H9 (cell line): Measurements from ENCODE around the gene OR10A4. TPM values are rescaled to one million over a fixed set of nuclear protein-coding genes. Genes with fewer than 3 reads are reported as not detected.

Experiments
- DNase-seq: peaks from one replicate; pipeline ENCODE4 v3.0.0-alpha.2; 2017
- H2AFZ ChIP-seq: one replicate; pipeline ENCODE4 v1.6.1; 2013; ENCODE audit warnings: mild to moderate bottlenecking, low read length, control low read depth, moderate library complexity
- H2AK5ac ChIP-seq: 2 replicates; pipeline ENCODE4 v1.6.1; 2013; ENCODE audit warnings: low read length, control low read depth, mixed read lengths; ENCODE audit not compliant: insufficient read length
- H2BK120ac ChIP-seq: one replicate; pipeline ENCODE4 v1.6.1; 2013; ENCODE audit warnings: low read depth, mild to moderate bottlenecking, low read length, control low read depth, inconsistent platforms; ENCODE audit not compliant: poor library complexity, severe bottlenecking
- H2BK12ac ChIP-seq: 2 replicates; pipeline ENCODE4 v1.6.1; 2013; ENCODE audit warnings: low read length, control low read depth, mixed read lengths, low read depth; ENCODE audit not compliant: insufficient read length
- H2BK15ac ChIP-seq: 2 replicates; pipeline ENCODE4 v1.6.1; 2013; ENCODE audit warnings: low read depth, low read length, control low read depth
- H2BK20ac ChIP-seq: one replicate; pipeline ENCODE4 v1.6.1; 2013; ENCODE audit warnings: low read depth, mild to moderate bottlenecking, low read length, control low read depth, inconsistent platforms; ENCODE audit not compliant: poor library complexity, severe bottlenecking
- H2BK5ac ChIP-seq: 2 replicates; pipeline ENCODE4 v1.6.1; 2013; ENCODE audit warnings: low read length, control low read depth, mixed read lengths; ENCODE audit not compliant: insufficient read length
- H3K14ac ChIP-seq: 2 replicates; pipeline ENCODE4 v1.6.1; 2013; ENCODE audit warnings: low read length, control low read depth; ENCODE audit not compliant: insufficient read depth
- H3K18ac ChIP-seq: 2 replicates; pipeline ENCODE4 v1.6.1; 2013; ENCODE audit warnings: low read depth, mild to moderate bottlenecking, mixed read lengths, low read length, control low read depth; ENCODE audit not compliant: insufficient read length
- H3K23ac ChIP-seq: 2 replicates; pipeline ENCODE4 v1.6.1; 2013; ENCODE audit warnings: low read length, control low read depth, mixed read lengths, low read depth; ENCODE audit not compliant: insufficient read length
- H3K23me2 ChIP-seq: 2 replicates; pipeline ENCODE4 v1.6.1; 2013; ENCODE audit warnings: low read depth, mild to moderate bottlenecking, mixed read lengths, low read length, control low read depth; ENCODE audit not compliant: insufficient read length, poor library complexity, severe bottlenecking
- H3K27ac ChIP-seq: 2 replicates; pipeline ENCODE4 v1.5.1; 2013; ENCODE audit warnings: low read length, control low read depth, mixed read lengths, low read depth; ENCODE audit not compliant: insufficient read length
- H3K27me3 ChIP-seq: 2 replicates; pipeline ENCODE4 v1.6.1; 2013; ENCODE audit warnings: low read length, control low read depth, inconsistent platforms; ENCODE audit not compliant: insufficient read depth
- H3K4ac ChIP-seq: 2 replicates; pipeline ENCODE4 v1.6.1; 2013; ENCODE audit warnings: low read depth, mild to moderate bottlenecking, control low read depth, inconsistent platforms, low read length, moderate library complexity
- H3K4me1 ChIP-seq: 2 replicates; pipeline ENCODE4 v1.6.1; 2013; ENCODE audit warnings: low read length, control low read depth, inconsistent platforms; ENCODE audit not compliant: insufficient read depth
- H3K4me2 ChIP-seq: 2 replicates; pipeline ENCODE4 v1.6.1; 2013; ENCODE audit warnings: low read length, control low read depth, mixed read lengths; ENCODE audit not compliant: insufficient read length, insufficient read depth
- H3K56ac ChIP-seq: 2 replicates; pipeline ENCODE4 v1.6.1; 2013; ENCODE audit warnings: low read depth, mild to moderate bottlenecking, mixed read lengths, low read length, control low read depth; ENCODE audit not compliant: insufficient read length
- H3K79me1 ChIP-seq: 2 replicates; pipeline ENCODE4 v1.6.1; 2013; ENCODE audit warnings: low read depth, mild to moderate bottlenecking, moderate library complexity, low read length, control low read depth, inconsistent platforms; ENCODE audit not compliant: insufficient read depth, poor library complexity, severe bottlenecking
- H3K79me2 ChIP-seq: 2 replicates; pipeline ENCODE4 v1.6.1; 2013; ENCODE audit warnings: low read length, control low read depth, inconsistent platforms; ENCODE audit not compliant: insufficient read depth
- H3K9ac ChIP-seq: 2 replicates; pipeline ENCODE4 v1.6.1; 2013; ENCODE audit warnings: low read length, control low read depth, mixed read lengths; ENCODE audit not compliant: insufficient read length; ENCODE audit errors: extremely low read depth
- H3K9me3 ChIP-seq: one replicate; pipeline ENCODE4 v1.6.1; 2013; ENCODE audit warnings: low read depth, low read length, inconsistent platforms; ENCODE audit not compliant: control insufficient read depth
- H3T11ph ChIP-seq: one replicate; pipeline ENCODE4 v1.6.1; 2013; ENCODE audit warnings: mild to moderate bottlenecking, low read length, control low read depth, inconsistent platforms
- H4K20me1 ChIP-seq: one replicate; pipeline ENCODE4 v1.6.1; 2013; ENCODE audit not compliant: control insufficient read depth, insufficient read length, insufficient read depth
- H4K5ac ChIP-seq: 2 replicates; pipeline ENCODE4 v1.6.1; 2013; ENCODE audit warnings: low read depth, mild to moderate bottlenecking, mixed read lengths, low read length, control low read depth; ENCODE audit not compliant: insufficient read length
- H4K8ac ChIP-seq: replicated peaks from 2 replicates; pipeline ENCODE4 v1.6.1; 2013; ENCODE audit warnings: low read length, control low read depth, mixed read lengths, low read depth; ENCODE audit not compliant: insufficient read length
- H4K91ac ChIP-seq: 2 replicates; pipeline ENCODE4 v1.6.1; 2013; ENCODE audit warnings: low read depth, mild to moderate bottlenecking, moderate library complexity, mixed read lengths, low read length, control low read depth; ENCODE audit not compliant: insufficient read length
- H3K27ac Mint-ChIP-seq, 3 experiments: 2 replicates in 2 of 3; 3 replicates in 1 of 3; pipeline ENCODE4 v1.8.0; 2020 to 2021; ENCODE audit warnings: mixed read lengths in 3 of 3, mild to moderate bottlenecking in 1 of 3, moderate library complexity in 1 of 3
- H3K27me3 Mint-ChIP-seq: 2 replicates; pipeline ENCODE4 v1.8.0; 2021; ENCODE audit warnings: low read depth, mild to moderate bottlenecking, moderate library complexity, mixed read lengths
- H3K36me3 Mint-ChIP-seq, 3 experiments: 2 replicates in 2 of 3; 3 replicates in 1 of 3; pipeline ENCODE4 v1.8.0; 2020 to 2021; ENCODE audit warnings: low read depth in 3 of 3, mixed read lengths in 3 of 3; ENCODE audit not compliant: insufficient read depth in 1 of 3
- H3K4me1 Mint-ChIP-seq, 2 experiments: 2 replicates each; pipeline ENCODE4 v1.8.0; 2020; ENCODE audit warnings: mixed read lengths in 2 of 2
- H3K4me3 Mint-ChIP-seq, 2 experiments: 2 replicates in 1 of 2; 3 replicates in 1 of 2; pipeline ENCODE4 v1.8.0; 2020 to 2021; ENCODE audit warnings: mild to moderate bottlenecking in 2 of 2, mixed read lengths in 2 of 2, moderate library complexity in 1 of 2
- H3K9me3 Mint-ChIP-seq, 2 experiments: 2 replicates in 1 of 2; 3 replicates in 1 of 2; pipeline ENCODE4 v1.8.0; 2020; ENCODE audit warnings: mild to moderate bottlenecking in 2 of 2, mixed read lengths in 2 of 2, moderate library complexity in 1 of 2
- CTCF ChIP-seq: fragments of 200-600 bp; sonication (generic); conservative IDR thresholded peaks from 3 replicates; pipeline ENCODE4 v1.8.0; 2021; ENCODE audit warnings: antibody characterized with exemption, mild to moderate bottlenecking
- whole genome bisulfite sequencing: extraction: QIAGEN DNeasy Blood & Tissue Kit; methylation state at CpG from one replicate; pipeline ENCODE4 v1.1.7; 2013; ENCODE audit warnings: missing lambda C conversion rate, low lambda C conversion rate, mixed read lengths; ENCODE audit not compliant: insufficient read length; ENCODE audit errors: extremely low coverage; 5-methylcytosine and 5-hydroxymethylcytosine counted together
- total RNA-seq: library from RNA; stranded (reverse); gene quantifications from 2 replicates; pipeline ENCODE4 v1.2.1, GENCODE V29; 2021

OR10A4 gene
- total RNA-seq, 1 experiment from 2014 or later = not detected

- Mint-ChIP-seq H3K4me1 (peaks cover 4 to 5% of the 10 kb centered on the region in 2 experiments), H3K27ac (no peak overlapping the region), H3K36me3 (peaks cover 0 to 11% (median 10%) of the 10 kb centered on the region in 3 experiments; a peak in 6 of 7 replicates), H3K4me3 (no peak overlapping the region), H3K27me3 (no peaks in the 10 kb centered on the region; the same call in 1 of the 2 replicates), H3K9me3 (peaks cover 6 to 10% of the 10 kb centered on the region in 2 experiments)
- Histone ChIP-seq H4K91ac (no peak overlapping the region), H3K23ac (no peak overlapping the region), H3K23me2 (no peaks in the 10 kb centered on the region), H4K20me1 (no peaks in the 10 kb centered on the region), H4K8ac (no peak overlapping the region), H2AFZ (no peak overlapping the region), H3T11ph (no peak overlapping the region), H3K56ac (no peak overlapping the region), H2BK15ac (no peak overlapping the region), H3K4me1 (no peaks in the 10 kb centered on the region), H2AK5ac (no peak overlapping the region), H2BK5ac (no peak overlapping the region), H3K27ac (no peak overlapping the region), H3K79me2 (no peaks in the 10 kb centered on the region), H3K18ac (no peak overlapping the region), H3K4me2 (no peak overlapping the region), H2BK12ac (no peak overlapping the region), H3K4ac (no peak overlapping the region), H3K27me3 (no peaks in the 10 kb centered on the region), H3K79me1 (no peaks in the 10 kb centered on the region), H3K9me3 (no peaks in the 10 kb centered on the region), H2BK20ac (no peak overlapping the region), H4K5ac (no peak overlapping the region), H3K9ac (no peak overlapping the region), H3K14ac (no peak overlapping the region), H2BK120ac (no peak overlapping the region)
- no CpG with 5 or more reads among the region's 1 CpG for WGBS
- TF ChIP-seq CTCF = no peak
- DNase-seq = no peak
These were observed 12.0 kb upstream of the OR10A4 start for GRCh38 chr11:6864438-6864837.
